GM19397 (cell line): ENCODE results near the gene RFX3.

Experiments
- ATAC-seq: cut with Tn5 transposase; IDR thresholded peaks from one replicate; pipeline ENCODE4 v1.9.1; 2021; ENCODE audit warnings: mild to moderate bottlenecking, moderate library complexity; ENCODE audit not compliant: unreplicated experiment

The RFX3 gene

GRCh38 chr9:3290231-3290840 lies 235.5 kb downstream of the RFX3 start:
- no peak for ATAC-seq

GRCh38 chr9:3288686-3289085 lies 237.1 kb downstream of the RFX3 start:
- no peak for ATAC-seq

GRCh38 chr9:3285365-3286161 lies 240.2 kb downstream of the RFX3 start:
- ATAC-seq = no peak

- no peak for ATAC-seq
Observed at GRCh38 chr9:3282365-3282764, 243.4 kb downstream of the RFX3 start.

GRCh38 chr9:3281399-3281798 lies 244.4 kb downstream of the RFX3 start:
- no peak for ATAC-seq

- no peak for ATAC-seq
Observed at GRCh38 chr9:3277200-3277599, 248.6 kb downstream of the RFX3 start.

- ATAC-seq = no peak
Observed at GRCh38 chr9:3271581-3271980, 254.2 kb downstream of the RFX3 start.

- no peak for ATAC-seq
Observed at GRCh38 chr9:3271157-3271556, 254.6 kb downstream of the RFX3 start.

GRCh38 chr9:3268223-3268622 lies 257.6 kb downstream of the RFX3 start:
- no peak for ATAC-seq

GRCh38 chr9:3263698-3264097 lies 262.1 kb downstream of the RFX3 start:
- ATAC-seq = no peak

- no peak for ATAC-seq
Observed at GRCh38 chr9:3262826-3263529, 262.8 kb downstream of the RFX3 start.

GRCh38 chr9:3261484-3261883 lies 264.3 kb downstream of the RFX3 start:
- ATAC-seq = no peak

GRCh38 chr9:3256571-3257330 lies 269.1 kb downstream of the RFX3 start:
- ATAC-seq = no peak

GRCh38 chr9:3251309-3251708 lies 274.5 kb downstream of the RFX3 start:
- ATAC-seq = no peak

GRCh38 chr9:3250741-3251140 lies 275.1 kb downstream of the RFX3 start:
- ATAC-seq = no peak

GRCh38 chr9:3247211-3247610 lies 278.6 kb downstream of the RFX3 start:
- no peak for ATAC-seq

GRCh38 chr9:3246241-3246640 lies 279.6 kb downstream of the RFX3 start:
- ATAC-seq = no peak

GRCh38 chr9:3244963-3245653 lies 280.7 kb downstream of the RFX3 start:
- peak; percentile 84 for ATAC-seq

- no peak for ATAC-seq
Observed at GRCh38 chr9:3243683-3244082, 282.1 kb downstream of the RFX3 start.

- ATAC-seq = no peak
Observed at GRCh38 chr9:3241290-3241689, 284.5 kb downstream of the RFX3 start.
